MM.1S (cell line): ENCODE data around the gene DYNC1LI1.

Experiments used
- DNase-seq: peaks from one replicate; pipeline ENCODE4 v3.0.0-alpha.2; 2015
- H2AFZ ChIP-seq: fragments of 300-600 bp; sonication (generic); 2 replicates; pipeline ENCODE4 v1.6.0; 2016; ENCODE audit warnings: antibody characterized with exemption, low read length
- H3F3A ChIP-seq: fragments of 300-600 bp; sonication (generic); 2 replicates; pipeline ENCODE4 v1.6.1; 2016; ENCODE audit warnings: mild to moderate bottlenecking, antibody characterized with exemption, low read length, moderate library complexity, mixed read lengths; ENCODE audit not compliant: insufficient read depth
- H3K27ac ChIP-seq: fragments of 300-600 bp; sonication (generic); 2 replicates; pipeline ENCODE4 v1.5.1; 2016; ENCODE audit warnings: mild to moderate bottlenecking, low read length
- H3K27me3 ChIP-seq: fragments of 300-600 bp; sonication (generic); replicated peaks from 2 replicates; pipeline ENCODE4 v1.6.0; 2016; ENCODE audit warnings: low read length; ENCODE audit not compliant: insufficient read depth
- H3K36me3 ChIP-seq: fragments of 300-600 bp; sonication (generic); replicated peaks from 2 replicates; pipeline ENCODE4 v1.6.1; 2016; ENCODE audit warnings: mild to moderate bottlenecking, low read length, mixed read lengths; ENCODE audit not compliant: insufficient read depth
- H3K4me1 ChIP-seq: fragments of 300-600 bp; sonication (generic); 2 replicates; pipeline ENCODE4 v1.6.1; 2016; ENCODE audit warnings: low read length, mixed read lengths
- H3K4me2 ChIP-seq: fragments of 300-600 bp; sonication (generic); 2 replicates; pipeline ENCODE4 v1.6.0; 2016; ENCODE audit warnings: low read depth, low read length
- H3K4me3 ChIP-seq: fragments of 300-600 bp; sonication (generic); 2 replicates; pipeline ENCODE4 v1.5.1; 2016; ENCODE audit warnings: low read length, mixed read lengths
- H3K79me2 ChIP-seq: fragments of 300-600 bp; sonication (generic); 2 replicates; pipeline ENCODE4 v1.6.1; 2016; ENCODE audit warnings: mixed run types, low read length, mixed read lengths
- H3K9ac ChIP-seq: fragments of 300-600 bp; sonication (generic); 2 replicates; pipeline ENCODE4 v1.6.1; 2016; ENCODE audit warnings: low read length, mixed read lengths
- H3K9me2 ChIP-seq: fragments of 300-600 bp; sonication (generic); replicated peaks from 2 replicates; pipeline ENCODE4 v1.6.1; 2016; ENCODE audit warnings: mild to moderate bottlenecking, low read length, mixed read lengths; ENCODE audit not compliant: insufficient read depth
- H3K9me3 ChIP-seq: fragments of 300-600 bp; sonication (generic); replicated peaks from 2 replicates; pipeline ENCODE4 v1.6.1; 2016; ENCODE audit warnings: mild to moderate bottlenecking, low read length, mixed read lengths; ENCODE audit not compliant: insufficient read depth
- H4K20me1 ChIP-seq: fragments of 300-600 bp; sonication (generic); 2 replicates; pipeline ENCODE4 v1.6.1; 2016; ENCODE audit warnings: mild to moderate bottlenecking, low read length, moderate library complexity, mixed read lengths; ENCODE audit not compliant: insufficient read depth
- CTCF ChIP-seq: fragments of 300-600 bp; sonication (generic); IDR thresholded peaks from 2 replicates; pipeline ENCODE4 v1.5.1; 2016; ENCODE audit warnings: antibody characterized with exemption, low read length, mixed read lengths
- EZH2 ChIP-seq: fragments of 300-600 bp; sonication (generic); optimal IDR thresholded peaks from 2 replicates; pipeline ENCODE3; 2017; ENCODE audit warnings: low read depth, mild to moderate bottlenecking, antibody characterized with exemption, low read length, mixed read lengths
- EZH2phosphoT487 ChIP-seq: fragments of 300-600 bp; sonication (generic); IDR thresholded peaks from 2 replicates; pipeline ENCODE4 v1.6.1; 2018; ENCODE audit warnings: antibody characterized with exemption, low read length

The DYNC1LI1 gene

GRCh38 chr3:32511005-32511404 is 59.7 kb downstream of the DYNC1LI1 start:
- Histone ChIP-seq H3K9ac (no peak overlapping the region), H3K4me3 (no peak overlapping the region), H3K27ac (no peak overlapping the region), H3K9me3 (no peaks in the 10 kb centered on the region), H3K79me2 (no peaks in the 10 kb centered on the region), H3F3A (no peaks in the 10 kb centered on the region; the same call in 1 of the 2 replicates), H3K9me2 (no peaks in the 10 kb centered on the region), H3K36me3 (no peaks in the 10 kb centered on the region), H4K20me1 (no peaks in the 10 kb centered on the region), H2AFZ (no peak overlapping the region), H3K27me3 (no peaks in the 10 kb centered on the region), H3K4me1 (no peaks in the 10 kb centered on the region), H3K4me2 (no peak overlapping the region)
- DNase-seq, result no peak
- no peak for TF ChIP-seq CTCF
- TF ChIP-seq EZH2phosphoT487, result no peak
- no peak for TF ChIP-seq EZH2

- no peak overlapping the region for H3K9ac ChIP-seq
- TF ChIP-seq EZH2, result no peak
- peak; percentile 69 for TF ChIP-seq CTCF
- no peak overlapping the region for H3K4me3 ChIP-seq
- H3K79me2 ChIP-seq, result no peaks in the 10 kb centered on the region
- no peak overlapping the region for H3K4me2 ChIP-seq
- H3K9me2 ChIP-seq, result no peaks in the 10 kb centered on the region
- no peak overlapping the region for H3K27ac ChIP-seq
- H3K9me3 ChIP-seq, result no peaks in the 10 kb centered on the region
- H2AFZ ChIP-seq, result no peak overlapping the region
- no peaks in the 10 kb centered on the region for H4K20me1 ChIP-seq
- no peaks in the 10 kb centered on the region for H3K4me1 ChIP-seq
- no peaks in the 10 kb centered on the region for H3K27me3 ChIP-seq
- H3K36me3 ChIP-seq, result no peaks in the 10 kb centered on the region
- no peaks in the 10 kb centered on the region; the same call in 1 of the 2 replicates for H3F3A ChIP-seq
- DNase-seq, result peak; percentile 56
Observed at GRCh38 chr3:32510075-32510724, 60.5 kb downstream of the DYNC1LI1 start.

GRCh38 chr3:32508711-32509110 is 61.9 kb downstream of the DYNC1LI1 start:
- no peak for TF ChIP-seq EZH2phosphoT487
- TF ChIP-seq EZH2, result no peak
- no peak for TF ChIP-seq CTCF
- Histone ChIP-seq H4K20me1 (no peaks in the 10 kb centered on the region), H3K4me3 (no peak overlapping the region), H3K4me1 (no peaks in the 10 kb centered on the region), H3F3A (no peaks in the 10 kb centered on the region; the same call in 1 of the 2 replicates), H3K9me3 (no peaks in the 10 kb centered on the region), H3K9me2 (no peaks in the 10 kb centered on the region), H3K9ac (no peak overlapping the region), H3K36me3 (no peaks in the 10 kb centered on the region), H3K27me3 (no peaks in the 10 kb centered on the region), H2AFZ (no peak overlapping the region), H3K27ac (no peak overlapping the region), H3K79me2 (no peaks in the 10 kb centered on the region), H3K4me2 (no peak overlapping the region)
- no peak for DNase-seq
